Medulla oblongata (tissue), 1 donor: ENCODE measurements around the gene SPEM3.

Source experiments
- DNase-seq: peaks from one replicate; pipeline ENCODE4 v3.0.0-alpha.2; 2015; ENCODE audit errors: extremely low spot score

SPEM3 gene

GRCh38 chr17:7428557-7428956, at the start of gene SPEM3:
Gene SPEM3, plus strand, starts transcription at chr17:7428857. Its CDS starts 46 bp downstream, at chr17:7428903.
- DNase-seq, result no peak

DNA sequence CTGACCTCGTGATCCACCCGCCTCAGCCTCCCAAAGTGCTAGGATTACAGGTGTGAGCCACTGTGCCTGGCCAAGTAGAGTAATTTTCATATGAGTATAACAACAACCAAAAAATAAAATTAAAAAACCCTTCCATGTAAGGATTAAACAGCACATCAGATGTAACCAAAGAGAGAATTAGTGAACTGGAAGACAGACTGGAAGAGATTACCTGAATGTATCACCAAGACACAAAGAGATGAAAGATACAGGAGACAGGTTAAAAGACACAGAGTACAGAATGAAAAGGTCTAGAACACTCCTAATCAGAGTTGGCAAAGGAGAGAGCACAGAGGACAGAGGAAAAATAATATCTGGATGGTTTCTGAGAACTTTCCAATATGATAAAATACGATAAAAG, 49.5 kb upstream of the SPEM3 start:
- no peak for DNase-seq

- DNase-seq, result no peak
These were observed 48.3 kb upstream of the SPEM3 start for GRCh38 chr17:7380321-7380720.

- DNase-seq, result no peak
These were observed 47.6 kb upstream of the SPEM3 start, which contains the start of gene TNK1 for GRCh38 chr17:7380855-7381683. Gene TNK1, plus strand, starts transcription at chr17:7381089. Its CDS starts 1,838 bp downstream, at chr17:7382927.

DNA sequence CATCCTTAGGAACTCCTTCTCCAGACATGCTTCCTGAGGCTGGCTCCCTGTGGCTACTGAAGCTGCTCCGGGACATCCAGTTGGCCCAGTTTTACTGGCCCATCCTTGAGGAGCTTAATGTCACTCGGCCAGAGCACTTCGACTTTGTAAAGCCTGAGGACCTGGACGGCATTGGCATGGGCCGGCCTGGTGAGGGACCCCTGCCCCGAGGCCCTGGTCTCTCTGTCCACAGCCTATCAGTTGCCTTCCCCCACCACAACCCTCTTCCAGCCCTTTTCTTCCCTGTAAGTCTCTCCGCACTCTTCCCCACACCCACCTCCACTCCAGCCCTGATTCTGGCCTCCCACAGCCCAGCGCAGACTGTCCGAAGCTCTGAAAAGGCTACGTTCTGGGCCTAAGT, 45.8 kb upstream of the SPEM3 start:
- no peak for DNase-seq

- no peak for DNase-seq
These were observed 45.3 kb upstream of the SPEM3 start for GRCh38 chr17:7383371-7383741.

DNA sequence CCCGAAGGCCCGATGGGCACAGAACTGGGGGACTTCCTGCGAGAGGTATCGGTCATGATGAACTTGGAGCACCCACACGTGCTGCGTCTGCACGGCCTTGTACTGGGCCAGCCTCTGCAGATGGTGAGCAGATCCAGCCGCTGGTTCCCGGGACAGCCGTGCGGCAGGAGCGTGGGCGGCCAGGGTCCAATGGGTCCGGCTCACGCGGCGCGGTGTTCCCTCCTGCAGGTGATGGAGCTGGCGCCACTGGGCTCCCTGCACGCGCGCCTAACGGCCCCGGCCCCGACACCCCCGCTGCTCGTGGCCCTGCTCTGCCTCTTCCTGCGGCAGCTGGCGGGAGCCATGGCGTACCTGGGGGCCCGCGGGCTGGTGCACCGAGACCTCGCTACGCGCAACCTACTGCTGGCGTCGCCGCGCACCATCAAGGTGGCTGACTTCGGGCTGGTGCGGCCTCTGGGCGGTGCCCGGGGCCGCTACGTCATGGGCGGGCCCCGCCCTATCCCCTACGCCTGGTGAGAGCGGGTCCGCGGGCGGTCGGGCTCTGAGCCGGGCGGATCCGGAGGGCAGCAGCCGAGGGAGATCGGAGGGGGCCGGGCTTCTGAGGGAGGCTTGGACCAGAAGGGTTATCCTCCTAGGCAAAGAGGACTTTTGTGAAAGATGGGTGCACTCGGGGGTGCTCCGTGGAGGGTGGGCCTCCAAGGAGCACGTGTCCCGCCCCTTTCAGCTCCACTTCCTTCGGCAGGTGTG, 44.7 kb upstream of the SPEM3 start:
- no peak for DNase-seq

DNA sequence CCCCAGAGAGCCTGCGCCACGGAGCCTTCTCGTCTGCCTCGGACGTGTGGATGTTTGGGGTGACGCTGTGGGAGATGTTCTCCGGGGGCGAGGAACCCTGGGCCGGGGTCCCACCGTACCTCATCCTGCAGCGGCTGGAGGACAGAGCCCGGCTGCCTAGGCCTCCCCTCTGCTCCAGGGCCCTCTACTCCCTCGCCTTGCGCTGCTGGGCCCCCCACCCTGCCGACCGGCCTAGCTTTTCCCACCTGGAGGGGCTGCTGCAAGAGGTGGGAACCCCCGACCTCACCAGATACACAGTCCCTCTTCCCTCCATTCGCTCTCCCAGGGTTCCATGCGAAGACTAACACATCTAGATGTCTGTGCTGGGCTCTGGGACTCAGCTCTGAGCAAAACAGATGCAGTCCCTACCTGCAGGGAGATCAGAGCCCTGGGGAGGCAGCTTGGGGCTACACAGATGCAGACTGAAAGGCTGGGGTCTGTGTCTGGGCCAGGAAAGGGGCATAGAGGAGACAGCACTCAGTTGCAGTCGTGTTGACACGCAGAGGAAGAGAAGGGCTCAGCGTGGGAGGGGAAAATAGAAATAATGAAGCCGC, 44.1 kb upstream of the SPEM3 start:
- no peak for DNase-seq

DNA sequence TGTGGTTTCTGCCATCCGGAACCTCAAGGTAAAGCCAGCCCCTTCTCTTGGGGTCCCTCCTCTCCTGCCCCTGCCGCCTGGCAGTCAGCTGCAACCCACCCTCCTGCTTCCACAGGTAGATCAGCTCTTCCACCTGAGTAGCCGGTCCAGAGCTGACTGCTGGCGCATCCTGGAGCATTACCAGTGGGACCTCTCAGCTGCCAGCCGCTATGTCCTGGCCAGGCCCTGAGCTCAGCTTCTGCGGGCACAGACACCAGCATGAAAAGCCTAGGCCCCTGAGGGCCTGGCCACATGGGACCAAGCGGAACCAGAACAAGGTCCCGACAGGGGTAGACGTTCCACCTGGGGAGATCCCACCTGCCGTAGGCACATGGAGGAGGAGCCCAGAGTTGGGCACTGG, 39.8 kb upstream of the SPEM3 start:
- no peak for DNase-seq

GRCh38 chr17:7389924-7390910, 38.4 kb upstream of the SPEM3 start:
- DNase-seq, result no peak

DNA sequence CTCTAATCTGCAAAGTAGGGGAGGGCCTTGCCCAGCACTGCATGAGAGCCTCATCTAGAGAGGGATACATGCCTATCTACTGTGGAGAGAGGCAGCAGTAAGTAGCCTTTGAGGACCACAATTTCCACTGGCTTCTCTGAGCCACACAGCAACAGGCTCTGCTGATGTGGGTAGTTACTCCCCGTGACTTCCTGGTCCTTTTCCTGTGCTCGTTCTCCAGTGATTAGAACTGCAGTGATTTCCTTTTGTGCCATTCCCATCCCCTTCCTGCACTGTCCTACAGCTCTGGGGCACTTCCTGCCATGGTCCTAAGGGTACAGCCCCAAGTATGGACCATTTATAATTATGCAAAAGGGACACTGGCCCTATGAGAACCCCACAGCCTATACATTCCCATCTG, 37.4 kb upstream of the SPEM3 start:
- no peak for DNase-seq

DNA sequence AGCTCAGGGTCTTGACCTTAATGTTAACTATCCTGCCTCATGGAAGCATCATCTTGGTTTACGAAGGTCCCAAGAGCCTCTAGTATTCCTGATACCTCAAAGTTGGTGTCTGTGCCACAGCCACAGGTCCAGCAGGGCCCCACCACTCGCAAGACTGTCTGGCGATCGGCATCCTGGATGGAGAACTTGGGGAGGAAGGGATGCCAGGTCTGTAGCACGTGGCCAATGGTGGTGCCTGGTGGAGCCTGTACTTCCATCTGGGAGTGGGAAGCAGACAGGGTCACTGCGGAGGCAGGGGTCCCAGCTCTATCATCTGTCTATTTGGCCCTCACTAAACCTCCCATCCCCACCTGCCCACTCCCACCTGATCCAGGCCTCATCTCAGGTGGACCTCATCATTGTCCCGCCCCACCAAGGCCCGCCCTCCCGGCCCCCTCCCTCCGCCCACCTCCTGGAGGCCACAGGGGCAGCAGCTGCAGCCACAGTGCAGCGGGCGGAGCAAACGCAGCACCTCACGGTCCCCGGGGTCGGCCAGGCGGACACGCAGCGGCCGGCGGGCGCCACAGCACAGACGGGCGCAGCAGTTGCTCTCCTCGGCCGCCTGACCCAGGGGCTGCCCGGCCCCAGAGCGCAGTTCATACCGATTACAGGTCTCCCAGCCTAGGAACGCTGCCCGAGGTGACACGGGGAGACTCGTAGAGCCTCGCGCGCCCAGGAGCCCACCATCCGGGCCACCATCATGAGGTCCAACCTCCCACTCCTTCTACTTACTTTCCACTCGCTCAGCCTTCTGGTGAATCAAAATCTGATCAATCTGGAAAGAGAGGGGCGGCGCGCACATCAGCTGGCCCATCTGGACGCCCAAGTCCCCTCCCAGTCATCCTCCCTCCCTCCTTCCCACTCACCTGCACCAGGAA, 35.7 kb upstream of the SPEM3 start:
- no peak for DNase-seq

GRCh38 chr17:7393613-7394451, 34.8 kb upstream of the SPEM3 start:
- DNase-seq, result no peak

- peak; percentile 85 for DNase-seq
These were observed 34.0 kb upstream of the SPEM3 start, which contains the start of gene PLSCR3 for GRCh38 chr17:7394452-7395191. Gene PLSCR3, minus strand, starts transcription at chr17:7394525. Its CDS starts 415 bp downstream, at chr17:7394110.

DNA sequence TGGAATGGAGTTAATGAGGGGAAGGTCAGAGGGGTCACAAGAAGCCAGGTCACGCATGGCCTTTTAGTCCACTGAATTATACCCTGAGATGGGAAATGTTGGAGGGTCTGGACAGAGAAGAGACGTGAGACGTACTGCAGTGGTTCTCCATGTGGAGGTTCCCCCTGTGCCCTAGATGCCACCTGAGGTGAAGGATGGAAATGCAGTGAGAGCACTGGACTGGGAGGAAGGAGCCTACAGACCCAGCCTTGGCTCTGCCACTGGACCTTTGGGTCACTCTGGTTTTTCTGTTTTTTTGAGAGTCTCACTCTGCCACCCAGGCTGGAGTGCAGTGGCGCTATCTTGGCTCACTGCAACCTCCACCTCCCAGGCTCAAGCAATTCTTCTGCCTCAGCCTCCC, 32.5 kb upstream of the SPEM3 start:
- no peak for DNase-seq

- no peak for DNase-seq
These were observed 30.0 kb upstream of the SPEM3 start for GRCh38 chr17:7398612-7399011.

- DNase-seq, result peak; percentile 21
These were observed 25.5 kb upstream of the SPEM3 start for GRCh38 chr17:7403043-7403726.

DNA sequence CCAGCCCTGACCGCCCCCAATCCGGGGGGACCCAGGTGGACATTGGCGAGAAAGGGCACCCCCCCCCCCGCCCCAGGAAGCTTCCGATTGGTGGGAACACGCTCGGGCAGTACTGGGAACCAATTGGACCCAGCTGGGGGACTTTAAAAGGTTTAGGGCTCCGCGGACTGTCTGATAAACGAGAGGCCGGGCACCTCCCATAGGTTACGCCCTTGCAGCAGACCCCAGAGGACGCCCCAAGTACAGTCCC, 25.0 kb upstream of the SPEM3 start:
- DNase-seq, result no peak
